Vagina (tissue), 2 donors: Measurements from ENCODE around the gene ADAMTS12. TPM values are rescaled to one million over a fixed set of nuclear protein-coding genes. Genes with fewer than 3 reads are reported as not detected.

Experiments used
- DNase-seq, 2 donors: peaks; one replicate each; pipeline ENCODE4 v3.0.0-alpha.2; 2017; ENCODE audit errors: extremely low spot score in 2 of 2
- H3K27ac ChIP-seq: fragments of 200-600 bp; sonication (generic); one replicate; pipeline ENCODE4 v1.5.1; 2019
- H3K27me3 ChIP-seq: fragments of 200-600 bp; sonication (generic); one replicate; pipeline ENCODE4 v1.5.1; 2019
- H3K36me3 ChIP-seq, 2 donors: fragments of 200-600 bp; sonication (generic); one replicate each; pipeline ENCODE4 v1.5.1; 2017 to 2019
- H3K4me1 ChIP-seq: fragments of 200-600 bp; sonication (generic); one replicate; pipeline ENCODE4 v1.5.1; 2019
- H3K4me3 ChIP-seq, 2 donors: fragments of 200-600 bp; sonication (generic); 1 replicate in 1 of 2; 2 replicates in 1 of 2; pipeline ENCODE4 v1.5.1; 2016 to 2019
- H3K9me3 ChIP-seq: fragments of 200-600 bp; sonication (generic); one replicate; pipeline ENCODE4 v1.5.1; 2019
- POLR2A ChIP-seq, 2 donors: fragments of 450-650 bp; IDR thresholded peaks; one replicate each; pipeline ENCODE4 v1.6.1; 2017; ENCODE audit warnings: antibody characterized with exemption in 2 of 2, mild to moderate bottlenecking in 2 of 2, moderate library complexity in 2 of 2
- POLR2AphosphoS5 ChIP-seq, 2 donors: sonication (generic); formaldehyde crosslinking; IDR thresholded peaks; one replicate each; pipeline ENCODE4 v1.9.0; 2017; ENCODE audit warnings: antibody characterized with exemption in 2 of 2, mild to moderate bottlenecking in 2 of 2, low read depth in 1 of 2; ENCODE audit not compliant: insufficient read depth in 1 of 2
- intact Hi-C: fragments of 100-400 bp; cut with DNase I; formaldehyde crosslinking; loops from one replicate; pipeline ENCODE4 v1.15.1; 2023
- total RNA-seq: library from RNA; depleted of rRNA; stranded (reverse); fragments of >200 nt; gene quantifications from one replicate; pipeline ENCODE4 v1.2.3, GENCODE V29; 2016
- TF ChIP-seq, protein P1 (sequence below), 3 experiments: fragments of 450-650 bp in 2 of 3; fragments of 200-600 bp in 1 of 3; sonication (generic) in 1 of 3; IDR thresholded peaks; one replicate each; pipeline ENCODE4 v1.5.1; 2017 to 2019; ENCODE audit warnings: antibody characterized with exemption in 3 of 3, mild to moderate bottlenecking in 2 of 3, moderate library complexity in 2 of 3

The ADAMTS12 gene
- total RNA-seq, 1 donor from 2014 or later = 7.6 TPM

DNA sequence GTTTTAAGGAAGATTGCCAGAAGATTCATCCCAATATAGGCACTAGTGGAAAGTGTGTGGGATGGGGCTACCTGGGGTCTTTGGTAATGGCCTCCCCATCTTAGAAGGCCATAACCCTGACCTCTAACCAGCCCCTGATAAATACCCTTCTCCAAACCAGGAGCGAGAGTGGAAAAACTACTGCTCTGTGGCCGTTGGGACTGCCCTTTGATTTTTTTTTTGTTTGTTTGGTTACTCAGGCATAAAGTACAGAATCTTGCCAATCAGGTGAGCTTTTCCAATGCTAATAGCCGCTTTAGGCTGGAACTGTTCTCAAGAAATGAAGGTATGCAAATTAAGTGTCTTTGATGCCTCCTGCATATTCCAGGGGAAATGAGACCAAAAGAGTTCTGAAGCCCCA, 153.7 kb downstream of the ADAMTS12 start:
- no peaks in the 10 kb centered on the region for H3K4me1 ChIP-seq
- no peak for DNase-seq
- intact Hi-C loops = no loop called here
- H3K36me3 ChIP-seq = no peaks in the 10 kb centered on the region
- H3K27me3 ChIP-seq = no peaks in the 10 kb centered on the region
- no peak overlapping the region for H3K4me3 ChIP-seq
- H3K27ac ChIP-seq = no peak overlapping the region
- H3K9me3 ChIP-seq = no peaks in the 10 kb centered on the region
- TF ChIP-seq POLR2AphosphoS5 (IDR thresholded peaks at IDR 0.05; ENCODE audit: insufficient read depth in 1 of 2, low read depth in 1 of 2) (no peak), POLR2A (IDR thresholded peaks at IDR 0.05) (no peak)
- TF ChIP-seq, protein P1, sequence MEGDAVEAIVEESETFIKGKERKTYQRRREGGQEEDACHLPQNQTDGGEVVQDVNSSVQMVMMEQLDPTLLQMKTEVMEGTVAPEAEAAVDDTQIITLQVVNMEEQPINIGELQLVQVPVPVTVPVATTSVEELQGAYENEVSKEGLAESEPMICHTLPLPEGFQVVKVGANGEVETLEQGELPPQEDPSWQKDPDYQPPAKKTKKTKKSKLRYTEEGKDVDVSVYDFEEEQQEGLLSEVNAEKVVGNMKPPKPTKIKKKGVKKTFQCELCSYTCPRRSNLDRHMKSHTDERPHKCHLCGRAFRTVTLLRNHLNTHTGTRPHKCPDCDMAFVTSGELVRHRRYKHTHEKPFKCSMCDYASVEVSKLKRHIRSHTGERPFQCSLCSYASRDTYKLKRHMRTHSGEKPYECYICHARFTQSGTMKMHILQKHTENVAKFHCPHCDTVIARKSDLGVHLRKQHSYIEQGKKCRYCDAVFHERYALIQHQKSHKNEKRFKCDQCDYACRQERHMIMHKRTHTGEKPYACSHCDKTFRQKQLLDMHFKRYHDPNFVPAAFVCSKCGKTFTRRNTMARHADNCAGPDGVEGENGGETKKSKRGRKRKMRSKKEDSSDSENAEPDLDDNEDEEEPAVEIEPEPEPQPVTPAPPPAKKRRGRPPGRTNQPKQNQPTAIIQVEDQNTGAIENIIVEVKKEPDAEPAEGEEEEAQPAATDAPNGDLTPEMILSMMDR (IDR thresholded peaks at IDR 0.05) = no peak

DNA sequence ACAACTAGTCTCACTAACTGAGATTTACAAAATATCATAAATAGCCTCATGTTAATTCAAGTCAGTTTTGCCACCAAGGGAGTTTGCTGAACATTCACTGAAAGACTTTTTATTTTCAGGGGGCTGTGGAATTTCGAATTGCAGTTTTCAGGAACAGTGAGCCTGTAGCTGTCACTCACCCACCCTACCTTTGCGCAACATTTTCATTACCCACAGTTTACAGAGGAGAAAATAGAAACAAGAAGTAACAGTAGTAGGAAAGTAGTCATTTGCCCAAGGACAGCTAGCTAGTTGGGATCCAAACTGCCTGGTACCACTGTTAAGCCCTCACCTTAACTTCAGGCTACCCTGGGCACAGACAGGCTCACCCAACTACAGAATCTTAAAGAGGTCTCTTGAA, 154.1 kb downstream of the ADAMTS12 start:
- Histone ChIP-seq H3K27ac (no peak overlapping the region), H3K36me3 (no peaks in the 10 kb centered on the region), H3K4me3 (no peak overlapping the region), H3K27me3 (no peaks in the 10 kb centered on the region), H3K4me1 (no peaks in the 10 kb centered on the region), H3K9me3 (no peaks in the 10 kb centered on the region)
- intact Hi-C loops = no loop called here
- no peak for DNase-seq
- TF ChIP-seq POLR2AphosphoS5 (IDR thresholded peaks at IDR 0.05; ENCODE audit: insufficient read depth in 1 of 2, low read depth in 1 of 2) = no peak
- TF ChIP-seq POLR2A (IDR thresholded peaks at IDR 0.05) = no peak
- TF ChIP-seq, protein P1 (IDR thresholded peaks at IDR 0.05) = no peak

DNA sequence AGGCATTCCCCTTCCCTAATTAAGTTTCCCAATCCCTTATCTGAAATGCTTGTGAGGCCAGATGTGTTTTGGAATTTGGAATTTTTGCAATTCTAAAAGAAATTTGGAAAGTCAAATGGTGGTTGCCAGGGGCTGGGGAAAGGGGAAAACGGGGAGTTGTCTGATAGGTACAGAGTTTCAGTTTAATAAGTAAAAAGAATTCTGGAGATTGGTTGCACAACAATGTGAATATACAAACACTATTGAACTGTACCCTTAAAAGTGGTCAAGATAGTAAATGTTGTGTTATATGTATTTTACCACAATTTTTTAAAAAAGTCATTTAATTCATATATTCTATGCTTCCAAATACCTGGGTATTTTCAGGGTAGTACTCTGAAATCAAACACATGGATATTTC, 154.5 kb downstream of the ADAMTS12 start:
- H3K27me3 ChIP-seq = no peaks in the 10 kb centered on the region
- TF ChIP-seq POLR2A (IDR thresholded peaks at IDR 0.05) (no peak), POLR2AphosphoS5 (IDR thresholded peaks at IDR 0.05; ENCODE audit: insufficient read depth in 1 of 2, low read depth in 1 of 2) (no peak)
- TF ChIP-seq, protein P1 (IDR thresholded peaks at IDR 0.05) = no peak
- H3K36me3 ChIP-seq = no peaks in the 10 kb centered on the region
- H3K4me1 ChIP-seq = no peaks in the 10 kb centered on the region
- no peak for DNase-seq
- intact Hi-C loops = no loop called here
- no peaks in the 10 kb centered on the region for H3K9me3 ChIP-seq
- no peak overlapping the region for H3K27ac ChIP-seq
- H3K4me3 ChIP-seq = no peak overlapping the region

DNA sequence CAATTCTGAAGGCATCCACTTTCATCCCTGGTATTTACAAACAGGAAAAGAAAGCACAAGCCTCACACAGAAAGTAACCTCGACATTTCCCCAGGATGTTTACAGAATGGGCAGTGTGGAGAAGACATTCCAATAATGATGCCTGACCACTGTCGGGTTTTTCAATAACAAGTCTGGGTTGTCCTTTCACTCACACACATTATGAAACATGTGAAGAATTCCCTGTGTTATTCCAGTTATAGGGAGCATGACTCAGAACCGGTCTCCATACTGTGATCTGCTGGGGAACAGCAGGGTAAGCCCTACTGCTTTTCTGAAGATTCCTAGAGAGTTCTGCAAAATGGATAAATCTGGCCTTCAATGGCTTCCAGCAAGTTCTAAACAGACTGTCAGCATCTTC, 155.3 kb downstream of the ADAMTS12 start:
- H3K4me3 ChIP-seq = no peak overlapping the region
- no peaks in the 10 kb centered on the region for H3K27me3 ChIP-seq
- intact Hi-C loops = no loop called here
- no peaks in the 10 kb centered on the region for H3K36me3 ChIP-seq
- no peaks in the 10 kb centered on the region for H3K4me1 ChIP-seq
- no peak overlapping the region for H3K27ac ChIP-seq
- H3K9me3 ChIP-seq = no peaks in the 10 kb centered on the region
- no peak for TF ChIP-seq POLR2A (IDR thresholded peaks at IDR 0.05)
- TF ChIP-seq POLR2AphosphoS5 (IDR thresholded peaks at IDR 0.05; ENCODE audit: insufficient read depth in 1 of 2, low read depth in 1 of 2) = no peak
- TF ChIP-seq, protein P1 (IDR thresholded peaks at IDR 0.05) = no peak
- DNase-seq = no peak

DNA sequence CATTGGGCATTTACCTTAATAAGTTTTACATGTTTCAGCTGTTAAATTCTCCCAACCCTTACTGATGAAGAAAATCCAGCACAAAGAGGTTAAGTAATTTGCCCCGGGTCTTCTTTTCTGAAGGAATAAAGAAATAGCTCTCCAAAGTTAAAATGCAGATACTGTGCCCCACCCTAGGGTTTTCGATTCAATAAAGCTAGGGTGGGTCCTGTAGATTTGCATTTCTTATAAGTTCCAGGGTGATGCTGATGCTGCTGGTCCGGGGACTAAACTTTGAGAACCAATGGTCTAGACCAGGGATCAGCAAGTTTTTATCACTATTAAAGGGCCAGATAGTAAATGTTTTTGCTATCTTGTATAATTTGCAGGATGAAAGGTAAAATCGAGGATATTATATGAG, 156.7 kb downstream of the ADAMTS12 start:
- TF ChIP-seq, protein P1 (IDR thresholded peaks at IDR 0.05) = no peak
- TF ChIP-seq POLR2AphosphoS5 (IDR thresholded peaks at IDR 0.05; ENCODE audit: insufficient read depth in 1 of 2, low read depth in 1 of 2) (no peak), POLR2A (IDR thresholded peaks at IDR 0.05) (no peak)
- Histone ChIP-seq H3K4me3 (no peak overlapping the region), H3K36me3 (no peaks in the 10 kb centered on the region), H3K9me3 (no peaks in the 10 kb centered on the region), H3K4me1 (no peaks in the 10 kb centered on the region), H3K27me3 (no peaks in the 10 kb centered on the region), H3K27ac (no peak overlapping the region)
- DNase-seq = no peak
- intact Hi-C loops = no loop called here
